Measurements from ENCODE around the gene CTDP1.

- TF ChIP-seq CTCF (IDR thresholded peaks at IDR 0.05; ENCODE audit: poor library complexity) (no peak), EZH2 (IDR thresholded peaks at IDR 0.05; ENCODE audit: borderline replicate concordance) (no peak), EZH2phosphoT487 (IDR thresholded peaks at IDR 0.05; ENCODE audit: low read depth, severe bottlenecking, unreplicated experiment) (no peak)
Measured at GRCh38 chr18:79774111-79774510, 94.5 kb downstream of the CTDP1 start.

Measured in hepatocyte (in vitro differentiated cells).